Heart left ventricle (tissue), 16 donors: Measurements from ENCODE around the gene ASXL1. TPM values are rescaled to one million over a fixed set of nuclear protein-coding genes. Genes with fewer than 3 reads are reported as not detected.

Source experiments
- ATAC-seq, 4 donors: fragments of 200-7000 bp; cut with Tn5 transposase; one replicate each; pipeline ENCODE4 v1.9.1; 2020 to 2022; ENCODE audit warnings: moderate library complexity in 4 of 4, mild to moderate bottlenecking in 3 of 4, moderate number of reproducible peaks in 1 of 4
- DNase-seq, 5 donors: peaks; one replicate each; pipeline ENCODE4 v3.0.0-alpha.2; 2020
- H3K27ac ChIP-seq, 12 donors: fragments of 200-600 bp; sonication (generic) in 4 of 12; one replicate each; pipeline versions ENCODE4 v1.5.0 to v1.8.0; 2016 to 2022; ENCODE audit warnings: mild to moderate bottlenecking in 2 of 12
- H3K27me3 ChIP-seq, 9 donors: fragments of 200-600 bp; sonication (generic) in 2 of 9; one replicate each; pipeline versions ENCODE4 v1.5.1 to v1.8.0; 2016 to 2022; ENCODE audit warnings: mild to moderate bottlenecking in 3 of 9
- H3K36me3 ChIP-seq, 9 donors: fragments of 200-600 bp; sonication (generic) in 2 of 9; one replicate each; pipeline versions ENCODE4 v1.5.0 to v1.8.0; 2018 to 2022; ENCODE audit warnings: mild to moderate bottlenecking in 2 of 9
- H3K4me1 ChIP-seq, 12 donors: fragments of 200-600 bp; sonication (generic) in 4 of 12; one replicate each; pipeline versions ENCODE4 v1.5.0 to v1.8.0; 2016 to 2022; ENCODE audit warnings: mild to moderate bottlenecking in 3 of 12
- H3K4me3 ChIP-seq, 12 donors: fragments of 200-600 bp; sonication (generic) in 4 of 12; one replicate each; pipeline versions ENCODE4 v1.5.0 to v1.8.0; 2017 to 2022; ENCODE audit warnings: mild to moderate bottlenecking in 9 of 12, moderate library complexity in 4 of 12
- H3K9me3 ChIP-seq, 12 donors: fragments of 200-600 bp; sonication (generic) in 4 of 12; one replicate each; pipeline versions ENCODE4 v1.5.0 to v1.8.0; 2016 to 2022; ENCODE audit warnings: mild to moderate bottlenecking in 1 of 12
- POLR2A ChIP-seq, 2 donors: fragments of 450-650 bp; IDR thresholded peaks; one replicate each; pipeline ENCODE4 v1.6.1; 2017; ENCODE audit warnings: antibody characterized with exemption in 2 of 2, mild to moderate bottlenecking in 2 of 2, moderate library complexity in 2 of 2
- WGBS, 4 donors: extraction: QIAGEN DNeasy Blood & Tissue Kit in 2 of 4; methylation state at CpG; one replicate each; pipeline versions ENCODE4 v1.1.5 to v1.1.7; 2013 to 2018; 5-methylcytosine and 5-hydroxymethylcytosine counted together
- intact Hi-C, 10 donors: fragments of 100-400 bp; cut with DNase I; formaldehyde crosslinking; loops; one replicate each; pipeline versions ENCODE4 v1.11.1 to v1.14.2; 2022
- long read RNA-seq, 3 donors: library from polyadenylated mRNA; unstranded; transcript quantifications; one replicate each; pipeline ENCODE4 v2.0.0, GENCODE V29; 2020 to 2021
- polyA plus RNA-seq, 2 donors: library from polyadenylated mRNA; stranded (reverse); fragments of 200-250 nt; gene quantifications; one replicate each; pipeline ENCODE4 v1.2.3, GENCODE V29; 2013
- total RNA-seq, 9 donors: library from RNA; depleted of rRNA in 2 of 9; stranded (reverse); fragments of >200 nt in 2 of 9; fragmentation: NEBNext Ultra II Directional in 3 of 9; extraction: Animal tissue kit (Norgen Biotek cat#: 25700) in 3 of 9; gene quantifications; one replicate each; pipeline versions ENCODE4 v1.1.0 to v1.2.4, GENCODE V29; 2016 to 2023
- TF ChIP-seq, protein P1 (sequence below), 12 donors: fragments of 200-600 bp; sonication (generic) in 4 of 12; IDR thresholded peaks; one replicate each; pipeline versions ENCODE4 v1.5.0 to v1.8.0; 2018 to 2022; ENCODE audit warnings: antibody characterized with exemption in 12 of 12, mild to moderate bottlenecking in 5 of 12
- donor health status: ischemic (EF 13 %, LVEDD 7.1; RV severe dilation, severe dysfunction).
- donor health status: healthy with polysubstance abuse.
- donor health status: DM: no; HTN: yes; CAD: no.
- donor health status: DM: no; HTN: no; CAD: no.
- donor health status: ischemic (EF 25% LVEDD 6.9; RV normal size, moderate dysfunction).
- donor health status: ischemic (EF 25% LVEDD 5.7; RV mildly dilated, moderate dysfunction).
- donor health status: healthy.
- donor health status: DM: yes; HTN: yes; CAD: no.
- donor health status: ischemic (EF 35%, LVEDD 5.7; RV mildly dilated, moderate dysfunction).
- donor health status: nonischemic (EF 11% LVEDD 7.7; RV severe dilation, severe dysfunction).
- donor health status: DM: yes; HTN: yes; CAD: no.
- donor health status: PGD.
- donor health status: ischemic (EF 29% LVEDD 5.4; RV normal size, mild dysfunction).
- donor health status: nonischemic (EF 23%, LVEDD 6.1; RV moderate dilation, normal function).

ASXL1 gene
- total RNA-seq (10 to 100 TPM; 16.8 to 50.1 (median 27.1) TPM), polyA plus RNA-seq (10 to 100 TPM; 15.1 to 18.2 TPM)
- long read RNA-seq, donor 1, partial matches to known transcripts, result 2 of 13 reads
- long read RNA-seq, donor 1, other reads (novel, unspliced or antisense), result 11 of 13 reads
- long read RNA-seq, donor 2, partial matches to known transcripts, result 7 of 26 reads
- long read RNA-seq, donor 2, other reads (novel, unspliced or antisense), result 19 of 26 reads
- long read RNA-seq, donor 3, partial matches to known transcripts, result 11 of 12 reads
- long read RNA-seq, donor 3, other reads (novel, unspliced or antisense), result 1 of 12 reads

DNA sequence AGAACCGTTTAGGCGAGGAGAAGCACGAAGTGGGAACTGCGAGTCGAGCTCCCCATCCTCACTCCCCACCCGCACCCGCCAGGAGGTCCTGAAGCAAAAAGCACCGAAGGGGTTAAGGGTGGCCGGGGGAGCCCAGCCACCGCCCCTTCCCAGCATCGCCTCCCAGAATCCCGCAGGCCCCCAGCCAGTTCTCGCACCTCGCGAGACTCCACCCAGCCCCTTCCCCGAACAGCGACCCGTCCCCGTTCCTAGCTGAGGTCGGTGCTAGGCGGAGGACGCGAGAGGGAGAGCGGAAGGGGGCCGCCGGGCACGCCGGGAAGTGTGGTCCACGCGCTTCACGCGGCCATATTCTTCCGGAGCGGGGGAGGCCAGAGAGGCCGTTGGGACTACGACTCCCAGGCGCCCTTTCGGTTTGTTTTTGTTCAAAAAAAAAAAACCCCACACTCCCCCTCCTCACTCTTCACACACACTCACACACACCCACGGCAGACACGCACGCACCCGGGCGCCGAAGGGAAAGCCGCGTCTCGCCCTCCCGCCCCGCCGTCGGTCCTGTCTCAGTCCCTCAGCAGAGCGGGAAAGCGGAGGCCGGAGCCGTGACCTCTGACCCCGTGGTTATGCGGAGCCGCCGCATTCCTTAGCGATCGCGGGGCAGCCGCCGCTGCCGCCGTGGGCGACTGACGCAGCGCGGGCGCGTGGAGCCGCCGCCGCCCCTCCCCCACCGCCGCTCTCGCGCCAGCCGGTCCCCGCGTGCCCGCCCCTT, at the start of gene ASXL1:
ASXL1 (plus strand) TSS at position 463 of the 763 bp plus-strand sequence. CDS start 445 bp downstream, outside the sequence.
- peak; percentile 98 to 99 (median 99) for DNase-seq
- intact Hi-C loops, result loop anchor here in 6 of 10 donors (1.0 to 10.0 kb wide), 13 partner anchors 23 to 156 kb away; partner anchors contain the start of genes PLAGL2 (in 2 of the 6), POFUT1 (in 2 of the 6) and KIF3B (in 1 of the 6)

DNA sequence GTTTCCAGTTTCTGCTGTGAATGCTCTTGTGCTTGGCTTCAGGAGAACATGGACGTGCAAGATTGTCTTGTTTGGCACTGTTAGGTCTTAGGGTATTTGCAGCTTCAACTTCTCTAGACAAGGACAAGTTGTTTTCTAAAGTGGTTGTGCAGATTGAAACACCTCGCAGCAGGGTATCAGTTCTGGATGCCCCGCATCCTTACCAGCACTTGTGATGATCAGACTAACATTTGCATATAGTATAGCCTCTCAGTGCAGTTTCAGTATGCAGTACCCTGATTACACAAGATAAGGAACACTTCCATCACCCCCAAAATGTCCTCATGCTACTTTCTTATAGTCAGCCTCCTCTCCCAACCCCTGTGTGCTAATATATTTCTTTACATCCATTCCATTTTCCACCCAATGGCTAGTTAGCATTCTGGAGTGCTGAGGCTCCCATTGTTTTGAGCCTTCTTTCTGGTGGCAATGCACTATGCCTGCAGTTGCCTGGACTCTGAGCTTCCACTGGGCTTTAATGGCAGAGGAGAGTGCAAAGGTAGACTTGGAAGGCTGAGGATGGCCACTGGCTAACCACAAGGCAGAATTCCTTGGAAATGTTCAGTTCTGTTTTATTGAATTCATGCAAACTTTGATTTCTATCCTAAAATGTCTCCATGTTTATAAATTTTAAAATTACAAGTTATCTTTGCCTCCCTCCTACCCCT, 45.3 kb upstream of the ASXL1 start:
- Histone ChIP-seq H3K27me3 (no peaks in the 10 kb centered on the region), H3K36me3 (peaks cover 0 to 58% (median 51%) of the 10 kb centered on the region in 9 donors), H3K4me1 (peaks cover 0 to 5% (median 0%) of the 10 kb centered on the region in 12 donors), H3K9me3 (no peaks in the 10 kb centered on the region), H3K4me3 (no peak overlapping the region), H3K27ac (no peak overlapping the region)
- DNase-seq, result no peak
- intact Hi-C loops, result no loop called here
- no peak for TF ChIP-seq POLR2A (IDR thresholded peaks at IDR 0.05)
- TF ChIP-seq, protein P1, sequence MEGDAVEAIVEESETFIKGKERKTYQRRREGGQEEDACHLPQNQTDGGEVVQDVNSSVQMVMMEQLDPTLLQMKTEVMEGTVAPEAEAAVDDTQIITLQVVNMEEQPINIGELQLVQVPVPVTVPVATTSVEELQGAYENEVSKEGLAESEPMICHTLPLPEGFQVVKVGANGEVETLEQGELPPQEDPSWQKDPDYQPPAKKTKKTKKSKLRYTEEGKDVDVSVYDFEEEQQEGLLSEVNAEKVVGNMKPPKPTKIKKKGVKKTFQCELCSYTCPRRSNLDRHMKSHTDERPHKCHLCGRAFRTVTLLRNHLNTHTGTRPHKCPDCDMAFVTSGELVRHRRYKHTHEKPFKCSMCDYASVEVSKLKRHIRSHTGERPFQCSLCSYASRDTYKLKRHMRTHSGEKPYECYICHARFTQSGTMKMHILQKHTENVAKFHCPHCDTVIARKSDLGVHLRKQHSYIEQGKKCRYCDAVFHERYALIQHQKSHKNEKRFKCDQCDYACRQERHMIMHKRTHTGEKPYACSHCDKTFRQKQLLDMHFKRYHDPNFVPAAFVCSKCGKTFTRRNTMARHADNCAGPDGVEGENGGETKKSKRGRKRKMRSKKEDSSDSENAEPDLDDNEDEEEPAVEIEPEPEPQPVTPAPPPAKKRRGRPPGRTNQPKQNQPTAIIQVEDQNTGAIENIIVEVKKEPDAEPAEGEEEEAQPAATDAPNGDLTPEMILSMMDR (IDR thresholded peaks at IDR 0.05), result no peak
- WGBS, 4 donors, result 62 to 97% (median 63%) methylated on average over 2 to 3 of the region's 3 CpGs
- ATAC-seq, result no peak

More for the DNA sequence above, at the start of gene ASXL1:
- Histone ChIP-seq H3K36me3 (no peaks in the 10 kb centered on the region), H3K9me3 (peaks cover 0 to 6% (median 0%) of the 10 kb centered on the region in 12 donors), H3K27ac (peak within 1 kb of the TSS; percentile 95 to 100 (median 98)), H3K27me3 (no peaks in the 10 kb centered on the region), H3K4me3 (peak within 1 kb of the TSS; percentile 64 to 97 (median 82)), H3K4me1 (peaks cover 0 to 65% (median 23%) of the 10 kb centered on the region in 12 donors)
- peak in 1 of 2 donors; percentile 69 for TF ChIP-seq POLR2A (IDR thresholded peaks at IDR 0.05)
- TF ChIP-seq, protein P1 (IDR thresholded peaks at IDR 0.05), result peak in 3 of 12 donors; percentile 4 to 14 (median 11)
- 0 to 2% (median 1%) methylated on average over 32 to 83 of the region's 83 CpGs for WGBS, 4 donors
- peak; percentile 97 to 98 (median 98) for ATAC-seq

- intact Hi-C loops, result no loop called here
- ATAC-seq (peak in 2 of 4 donors; percentile 28 to 36), DNase-seq (no peak)
- Histone ChIP-seq H3K27ac (no peak overlapping the region), H3K9me3 (no peaks in the 10 kb centered on the region), H3K4me3 (no peak overlapping the region), H3K4me1 (peaks cover 0 to 5% (median 0%) of the 10 kb centered on the region in 12 donors), H3K36me3 (peaks cover 0 to 74% (median 64%) of the 10 kb centered on the region in 9 donors), H3K27me3 (no peaks in the 10 kb centered on the region)
- WGBS, 4 donors, result 45 to 58% (median 46%) methylated on average over 1 of the region's 1 CpG
- TF ChIP-seq, protein P1 (IDR thresholded peaks at IDR 0.05), result no peak
- no peak for TF ChIP-seq POLR2A (IDR thresholded peaks at IDR 0.05)
These were observed 43.4 kb upstream of the ASXL1 start for GRCh38 chr20:32314768-32315167.
